H9 (cell line): Measurements from ENCODE around the gene ZSWIM5. TPM values are rescaled to one million over a fixed set of nuclear protein-coding genes. Genes with fewer than 3 reads are reported as not detected.

Source experiments
- DNase-seq: peaks from one replicate; pipeline ENCODE4 v3.0.0-alpha.2; 2017
- H2AFZ ChIP-seq: one replicate; pipeline ENCODE4 v1.6.1; 2013; ENCODE audit warnings: mild to moderate bottlenecking, low read length, control low read depth, moderate library complexity
- H2AK5ac ChIP-seq: 2 replicates; pipeline ENCODE4 v1.6.1; 2013; ENCODE audit warnings: low read length, control low read depth, mixed read lengths; ENCODE audit not compliant: insufficient read length
- H2BK120ac ChIP-seq: one replicate; pipeline ENCODE4 v1.6.1; 2013; ENCODE audit warnings: low read depth, mild to moderate bottlenecking, low read length, control low read depth, inconsistent platforms; ENCODE audit not compliant: poor library complexity, severe bottlenecking
- H2BK12ac ChIP-seq: 2 replicates; pipeline ENCODE4 v1.6.1; 2013; ENCODE audit warnings: low read length, control low read depth, mixed read lengths, low read depth; ENCODE audit not compliant: insufficient read length
- H2BK15ac ChIP-seq: 2 replicates; pipeline ENCODE4 v1.6.1; 2013; ENCODE audit warnings: low read depth, low read length, control low read depth
- H2BK20ac ChIP-seq: one replicate; pipeline ENCODE4 v1.6.1; 2013; ENCODE audit warnings: low read depth, mild to moderate bottlenecking, low read length, control low read depth, inconsistent platforms; ENCODE audit not compliant: poor library complexity, severe bottlenecking
- H2BK5ac ChIP-seq: 2 replicates; pipeline ENCODE4 v1.6.1; 2013; ENCODE audit warnings: low read length, control low read depth, mixed read lengths; ENCODE audit not compliant: insufficient read length
- H3K14ac ChIP-seq: 2 replicates; pipeline ENCODE4 v1.6.1; 2013; ENCODE audit warnings: low read length, control low read depth; ENCODE audit not compliant: insufficient read depth
- H3K18ac ChIP-seq: 2 replicates; pipeline ENCODE4 v1.6.1; 2013; ENCODE audit warnings: low read depth, mild to moderate bottlenecking, mixed read lengths, low read length, control low read depth; ENCODE audit not compliant: insufficient read length
- H3K23ac ChIP-seq: 2 replicates; pipeline ENCODE4 v1.6.1; 2013; ENCODE audit warnings: low read length, control low read depth, mixed read lengths, low read depth; ENCODE audit not compliant: insufficient read length
- H3K23me2 ChIP-seq: 2 replicates; pipeline ENCODE4 v1.6.1; 2013; ENCODE audit warnings: low read depth, mild to moderate bottlenecking, mixed read lengths, low read length, control low read depth; ENCODE audit not compliant: insufficient read length, poor library complexity, severe bottlenecking
- H3K27ac ChIP-seq: 2 replicates; pipeline ENCODE4 v1.5.1; 2013; ENCODE audit warnings: low read length, control low read depth, mixed read lengths, low read depth; ENCODE audit not compliant: insufficient read length
- H3K27me3 ChIP-seq: 2 replicates; pipeline ENCODE4 v1.6.1; 2013; ENCODE audit warnings: low read length, control low read depth, inconsistent platforms; ENCODE audit not compliant: insufficient read depth
- H3K4ac ChIP-seq: 2 replicates; pipeline ENCODE4 v1.6.1; 2013; ENCODE audit warnings: low read depth, mild to moderate bottlenecking, control low read depth, inconsistent platforms, low read length, moderate library complexity
- H3K4me1 ChIP-seq: 2 replicates; pipeline ENCODE4 v1.6.1; 2013; ENCODE audit warnings: low read length, control low read depth, inconsistent platforms; ENCODE audit not compliant: insufficient read depth
- H3K4me2 ChIP-seq: 2 replicates; pipeline ENCODE4 v1.6.1; 2013; ENCODE audit warnings: low read length, control low read depth, mixed read lengths; ENCODE audit not compliant: insufficient read length, insufficient read depth
- H3K56ac ChIP-seq: 2 replicates; pipeline ENCODE4 v1.6.1; 2013; ENCODE audit warnings: low read depth, mild to moderate bottlenecking, mixed read lengths, low read length, control low read depth; ENCODE audit not compliant: insufficient read length
- H3K79me1 ChIP-seq: 2 replicates; pipeline ENCODE4 v1.6.1; 2013; ENCODE audit warnings: low read depth, mild to moderate bottlenecking, moderate library complexity, low read length, control low read depth, inconsistent platforms; ENCODE audit not compliant: insufficient read depth, poor library complexity, severe bottlenecking
- H3K79me2 ChIP-seq: 2 replicates; pipeline ENCODE4 v1.6.1; 2013; ENCODE audit warnings: low read length, control low read depth, inconsistent platforms; ENCODE audit not compliant: insufficient read depth
- H3K9ac ChIP-seq: 2 replicates; pipeline ENCODE4 v1.6.1; 2013; ENCODE audit warnings: low read length, control low read depth, mixed read lengths; ENCODE audit not compliant: insufficient read length; ENCODE audit errors: extremely low read depth
- H3K9me3 ChIP-seq: one replicate; pipeline ENCODE4 v1.6.1; 2013; ENCODE audit warnings: low read depth, low read length, inconsistent platforms; ENCODE audit not compliant: control insufficient read depth
- H3T11ph ChIP-seq: one replicate; pipeline ENCODE4 v1.6.1; 2013; ENCODE audit warnings: mild to moderate bottlenecking, low read length, control low read depth, inconsistent platforms
- H4K20me1 ChIP-seq: one replicate; pipeline ENCODE4 v1.6.1; 2013; ENCODE audit not compliant: control insufficient read depth, insufficient read length, insufficient read depth
- H4K5ac ChIP-seq: 2 replicates; pipeline ENCODE4 v1.6.1; 2013; ENCODE audit warnings: low read depth, mild to moderate bottlenecking, mixed read lengths, low read length, control low read depth; ENCODE audit not compliant: insufficient read length
- H4K8ac ChIP-seq: replicated peaks from 2 replicates; pipeline ENCODE4 v1.6.1; 2013; ENCODE audit warnings: low read length, control low read depth, mixed read lengths, low read depth; ENCODE audit not compliant: insufficient read length
- H4K91ac ChIP-seq: 2 replicates; pipeline ENCODE4 v1.6.1; 2013; ENCODE audit warnings: low read depth, mild to moderate bottlenecking, moderate library complexity, mixed read lengths, low read length, control low read depth; ENCODE audit not compliant: insufficient read length
- H3K27ac Mint-ChIP-seq, 3 experiments: 2 replicates in 2 of 3; 3 replicates in 1 of 3; pipeline ENCODE4 v1.8.0; 2020 to 2021; ENCODE audit warnings: mixed read lengths in 3 of 3, mild to moderate bottlenecking in 1 of 3, moderate library complexity in 1 of 3
- H3K27me3 Mint-ChIP-seq: 2 replicates; pipeline ENCODE4 v1.8.0; 2021; ENCODE audit warnings: low read depth, mild to moderate bottlenecking, moderate library complexity, mixed read lengths
- H3K36me3 Mint-ChIP-seq, 3 experiments: 2 replicates in 2 of 3; 3 replicates in 1 of 3; pipeline ENCODE4 v1.8.0; 2020 to 2021; ENCODE audit warnings: low read depth in 3 of 3, mixed read lengths in 3 of 3; ENCODE audit not compliant: insufficient read depth in 1 of 3
- H3K4me1 Mint-ChIP-seq, 2 experiments: 2 replicates each; pipeline ENCODE4 v1.8.0; 2020; ENCODE audit warnings: mixed read lengths in 2 of 2
- H3K4me3 Mint-ChIP-seq, 2 experiments: 2 replicates in 1 of 2; 3 replicates in 1 of 2; pipeline ENCODE4 v1.8.0; 2020 to 2021; ENCODE audit warnings: mild to moderate bottlenecking in 2 of 2, mixed read lengths in 2 of 2, moderate library complexity in 1 of 2
- H3K9me3 Mint-ChIP-seq, 2 experiments: 2 replicates in 1 of 2; 3 replicates in 1 of 2; pipeline ENCODE4 v1.8.0; 2020; ENCODE audit warnings: mild to moderate bottlenecking in 2 of 2, mixed read lengths in 2 of 2, moderate library complexity in 1 of 2
- CTCF ChIP-seq: fragments of 200-600 bp; sonication (generic); conservative IDR thresholded peaks from 3 replicates; pipeline ENCODE4 v1.8.0; 2021; ENCODE audit warnings: antibody characterized with exemption, mild to moderate bottlenecking
- WGBS: extraction: QIAGEN DNeasy Blood & Tissue Kit; methylation state at CpG from one replicate; pipeline ENCODE4 v1.1.7; 2013; ENCODE audit warnings: missing lambda C conversion rate, low lambda C conversion rate, mixed read lengths; ENCODE audit not compliant: insufficient read length; ENCODE audit errors: extremely low coverage; 5-methylcytosine and 5-hydroxymethylcytosine counted together
- total RNA-seq: library from RNA; stranded (reverse); gene quantifications from 2 replicates; pipeline ENCODE4 v1.2.1, GENCODE V29; 2021

ZSWIM5 gene
- total RNA-seq, 1 experiment from 2014 or later: 3.5 TPM

GRCh38 chr1:45071567-45071966, 134.8 kb downstream of the ZSWIM5 start:
- no peak for TF ChIP-seq CTCF
- Histone ChIP-seq H3K4me1 (no peaks in the 10 kb centered on the region), H4K8ac (no peak overlapping the region), H2BK120ac (no peak overlapping the region), H2AK5ac (no peak overlapping the region), H4K91ac (no peak overlapping the region), H3K9me3 (no peaks in the 10 kb centered on the region), H3T11ph (no peak overlapping the region), H2AFZ (no peak overlapping the region), H3K79me2 (no peaks in the 10 kb centered on the region), H2BK15ac (no peak overlapping the region), H3K23me2 (no peaks in the 10 kb centered on the region), H3K27ac (no peak overlapping the region), H3K14ac (no peak overlapping the region), H3K79me1 (no peaks in the 10 kb centered on the region), H2BK20ac (no peak overlapping the region), H2BK5ac (no peak overlapping the region), H3K56ac (no peak overlapping the region), H3K4me2 (no peak overlapping the region), H3K4ac (no peak overlapping the region), H4K20me1 (no peaks in the 10 kb centered on the region), H3K27me3 (no peaks in the 10 kb centered on the region), H3K9ac (no peak overlapping the region), H2BK12ac (no peak overlapping the region), H3K23ac (no peak overlapping the region), H4K5ac (no peak overlapping the region), H3K18ac (no peak overlapping the region)
- Mint-ChIP-seq H3K9me3 (peaks cover 28 to 32% of the 10 kb centered on the region in 2 experiments), H3K4me1 (no peaks in the 10 kb centered on the region), H3K27me3 (peaks cover 1% of the 10 kb centered on the region; the same call in 1 of the 2 replicates), H3K4me3 (no peak overlapping the region), H3K27ac (no peak overlapping the region), H3K36me3 (peaks cover under 1 to 11% (median 6%) of the 10 kb centered on the region in 3 experiments; a peak in 5 of 7 replicates)
- no CpG with 5 or more reads among the region's 2 CpGs for WGBS
- no peak for DNase-seq
